Kidney tubule cell (primary cell): Measurements from ENCODE around the gene CAT.
A peak's percentile ranks its signal among the peaks of the same experiment; 100 is the strongest.

Experiments
- DNase-seq: peaks from one replicate; pipeline ENCODE4 v3.0.0-alpha.2; 2018; ENCODE audit warnings: low spot score

The CAT gene

GRCh38 chr11:34495724-34496377 lies 57.1 kb downstream of the CAT start:
- DNase-seq: peak; percentile 69

GRCh38 chr11:34499719-34500500 lies 61.2 kb downstream of the CAT start:
- DNase-seq: no peak

- peak; percentile 90 for DNase-seq
Observed at GRCh38 chr11:34501500-34501899, 62.8 kb downstream of the CAT start.

GRCh38 chr11:34501949-34502348 lies 63.2 kb downstream of the CAT start:
- DNase-seq: peak; percentile 47

- DNase-seq: no peak
Observed at GRCh38 chr11:34502949-34503348, 64.2 kb downstream of the CAT start.

GRCh38 chr11:34505874-34506273 lies 67.1 kb downstream of the CAT start:
- no peak for DNase-seq

GRCh38 chr11:34507156-34507555 lies 68.4 kb downstream of the CAT start:
- no peak for DNase-seq

- DNase-seq: no peak
Observed at GRCh38 chr11:34507610-34508009, 68.9 kb downstream of the CAT start.

- DNase-seq: no peak
Observed at GRCh38 chr11:34508524-34508923, 69.8 kb downstream of the CAT start.

GRCh38 chr11:34509336-34509876 lies 70.7 kb downstream of the CAT start:
- no peak for DNase-seq

GRCh38 chr11:34510218-34510617 lies 71.5 kb downstream of the CAT start:
- DNase-seq: no peak

GRCh38 chr11:34510673-34511072 lies 71.9 kb downstream of the CAT start:
- DNase-seq: no peak

- DNase-seq: peak; percentile 65
Observed at GRCh38 chr11:34512840-34513681, 74.3 kb downstream of the CAT start.

- no peak for DNase-seq
Observed at GRCh38 chr11:34513682-34514449, 75.1 kb downstream of the CAT start, which contains the start of gene ELF5. TSS of gene ELF5 (minus strand) at chr11:34513794. CDS start at chr11:34505749, 8,045 bp downstream.

- no peak for DNase-seq
Observed at GRCh38 chr11:34514597-34514996, 75.9 kb downstream of the CAT start.

- DNase-seq: no peak
Observed at GRCh38 chr11:34516247-34517040, 77.7 kb downstream of the CAT start.

GRCh38 chr11:34519595-34520235 lies 81.0 kb downstream of the CAT start:
- peak; percentile 64 for DNase-seq

- DNase-seq: no peak
Observed at GRCh38 chr11:34521265-34521664, 82.5 kb downstream of the CAT start.
